Esophagus squamous epithelium (tissue), 4 donors: ENCODE measurements around the gene DOCK2.

Experiments
- CTCF ChIP-seq, 6 experiments: fragments of 450-650 bp in 4 of 6; fragments of 200-600 bp in 2 of 6; sonication (generic) in 2 of 6; IDR thresholded peaks; one replicate each; pipeline ENCODE4 v1.5.1; 2016 to 2019; ENCODE audit warnings: antibody characterized with exemption in 6 of 6, mild to moderate bottlenecking in 4 of 6, moderate library complexity in 4 of 6
- POLR2A ChIP-seq, 4 donors: fragments of 450-650 bp; IDR thresholded peaks; one replicate each; pipeline ENCODE4 v1.6.1; 2017; ENCODE audit warnings: antibody characterized with exemption in 4 of 4, mild to moderate bottlenecking in 4 of 4, moderate library complexity in 3 of 4

GRCh38 chr5:169748174-169748573, 111.1 kb downstream of the DOCK2 start:
- no peak for TF ChIP-seq CTCF (IDR thresholded peaks at IDR 0.05)
- TF ChIP-seq POLR2A (IDR thresholded peaks at IDR 0.05), result no peak
